ENCODE data around the gene SCFD2. TPM values are rescaled to one million over a fixed set of nuclear protein-coding genes. Genes with fewer than 3 reads are reported as not detected.
A peak's percentile ranks its signal among the peaks of the same experiment; 100 is the strongest.

Gene SCFD2
- total and polyA plus RNA-seq, 12 donors, result 2.9 to 15.0 (median 9.7) TPM

- Histone ChIP-seq H3K9me3 (no peaks in the 10 kb centered on the region), H3K4me1 (peaks cover 13 to 67% (median 49%) of the 10 kb centered on the region in 9 donors), H3K4me3 (no peak overlapping the region), H3K27me3 (no peaks in the 10 kb centered on the region), H3K36me3 (no peaks in the 10 kb centered on the region), H3K27ac (peak overlapping the region in 1 of 10 donors; percentile 76)
- TF ChIP-seq CTCF (IDR thresholded peaks at IDR 0.05), result no peak
- ATAC-seq, result no peak
- intact Hi-C loops (cut with DNase I), result no loop called here
- no peak for DNase-seq
- 52 to 59% methylated on average over 3 of the region's 3 CpGs for WGBS, 2 donors
Observed at GRCh38 chr4:52842792-52843191, 523.1 kb downstream of the SCFD2 start.

DNA sequence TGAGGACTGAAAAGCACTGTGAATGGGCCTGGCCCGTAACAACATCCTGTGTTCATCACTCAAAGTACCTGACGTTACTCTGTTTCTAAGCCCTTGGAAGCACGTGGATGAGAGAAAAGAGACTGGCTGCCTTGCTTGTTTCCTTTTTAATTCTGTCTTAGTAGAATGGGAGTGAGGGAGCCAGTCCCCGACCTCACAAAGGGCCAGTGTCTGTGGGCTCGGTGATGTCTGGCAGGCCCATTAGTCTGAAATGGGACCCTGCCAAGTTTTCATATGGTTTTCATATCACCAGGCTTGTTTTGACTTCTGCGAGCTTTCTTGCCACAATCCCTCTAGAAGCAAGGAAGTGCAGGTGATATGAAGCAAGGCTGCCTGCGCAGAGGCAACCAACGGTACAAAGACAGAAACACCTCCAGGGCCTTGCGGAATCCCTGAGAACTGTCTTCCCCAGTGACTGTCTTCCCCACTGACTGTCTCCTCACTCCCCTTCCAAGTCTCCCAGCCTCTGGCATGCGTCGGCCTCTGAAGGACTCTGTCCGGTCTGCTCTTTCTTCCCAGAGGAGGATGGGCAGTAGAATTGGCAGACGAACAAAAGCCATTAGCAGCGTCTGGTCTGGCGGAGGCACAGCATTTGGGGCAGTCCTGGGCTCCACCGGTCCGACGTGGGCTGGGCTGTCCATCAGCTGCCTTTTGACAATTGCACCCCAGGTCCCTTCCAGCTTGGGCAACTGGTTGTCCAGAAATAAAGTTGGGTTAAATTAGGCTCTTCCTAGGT is 524.0 kb downstream of the SCFD2 start:
- ATAC-seq (peak; percentile 16 to 73 (median 50)), DNase-seq (peak; percentile 36 to 43)
- intact Hi-C loops (cut with DNase I), result no loop called here
- 16 to 22% methylated on average over 18 of the region's 18 CpGs for WGBS, 2 donors
- no peak overlapping the region for H3K4me3 ChIP-seq
- H3K4me1 ChIP-seq, result peaks cover 13 to 68% (median 49%) of the 10 kb centered on the region in 9 donors
- H3K27ac ChIP-seq, result peak overlapping the region in 7 of 10 donors; percentile 32 to 76 (median 54)
- H3K36me3 ChIP-seq, result no peaks in the 10 kb centered on the region
- no peak for TF ChIP-seq CTCF (IDR thresholded peaks at IDR 0.05)
- no peaks in the 10 kb centered on the region for H3K27me3 ChIP-seq
- no peaks in the 10 kb centered on the region for H3K9me3 ChIP-seq

GRCh38 chr4:52840531-52841370 is 525.1 kb downstream of the SCFD2 start:
- Histone ChIP-seq H3K27me3 (no peaks in the 10 kb centered on the region), H3K36me3 (no peaks in the 10 kb centered on the region), H3K27ac (peak overlapping the region in 5 of 10 donors; percentile 18 to 76 (median 52)), H3K9me3 (no peaks in the 10 kb centered on the region), H3K4me1 (peaks cover 13 to 61% (median 49%) of the 10 kb centered on the region in 9 donors), H3K4me3 (no peak overlapping the region)
- DNase-seq, result no peak
- no peak for TF ChIP-seq CTCF (IDR thresholded peaks at IDR 0.05)
- WGBS, 2 donors, result 64 to 66% methylated on average over 9 of the region's 9 CpGs
- ATAC-seq, result no peak
- intact Hi-C loops (cut with DNase I), result no loop called here

Data from heart right ventricle (tissue), 16 donors.